GM23248 (cell line): Measurements from ENCODE around the gene TNNI3.

Experiments used
- EZH2 ChIP-seq: fragments of 200-600 bp; sonication (generic); IDR thresholded peaks from 2 replicates; pipeline ENCODE4 v1.6.1; 2018; ENCODE audit warnings: antibody characterized with exemption, mild to moderate bottlenecking; ENCODE audit not compliant: insufficient read depth, poor library complexity, severe bottlenecking
- EZH2phosphoT487 ChIP-seq: fragments of 200-600 bp; sonication (generic); IDR thresholded peaks from 2 replicates; pipeline ENCODE4 v1.6.1; 2018; ENCODE audit warnings: antibody characterized with exemption, moderate library complexity, mild to moderate bottlenecking, low read depth; ENCODE audit not compliant: insufficient read depth

DNA sequence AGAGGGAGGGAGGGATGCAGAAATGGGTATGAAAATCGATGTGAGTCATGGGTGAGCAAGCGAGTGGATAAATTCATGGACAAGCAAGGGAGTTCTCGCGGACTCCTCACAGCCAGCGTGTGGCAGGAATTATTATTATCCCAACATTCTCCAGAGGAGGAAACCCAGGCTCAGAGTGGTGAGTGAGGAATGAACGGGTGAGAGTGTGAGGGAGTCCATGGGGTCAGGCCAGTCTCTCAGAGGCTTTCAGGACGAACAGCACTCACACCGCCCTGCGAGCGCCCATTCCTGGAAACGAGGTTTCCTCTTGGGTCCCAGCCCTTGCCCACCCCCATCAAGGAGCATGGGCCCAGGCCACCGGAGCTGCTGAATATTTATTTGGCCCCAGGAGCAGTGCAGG, 15.2 kb upstream of the TNNI3 start:
- no peak for TF ChIP-seq EZH2phosphoT487
- TF ChIP-seq EZH2 = no peak
